Psoas muscle (tissue), 8 donors: ENCODE results near the gene BCL2L11. TPM values are rescaled to one million over a fixed set of nuclear protein-coding genes. Genes with fewer than 3 reads are reported as not detected.

Source experiments
- ATAC-seq, 4 donors: fragments of 200-7000 bp; cut with Tn5 transposase; one replicate each; pipeline ENCODE4 v1.9.1; 2020; ENCODE audit warnings: moderate library complexity in 3 of 4, mild to moderate bottlenecking in 2 of 4
- DNase-seq, 2 donors: peaks; one replicate each; pipeline ENCODE4 v3.0.0-alpha.2; 2020
- H3K27ac ChIP-seq: fragments of 200-600 bp; one replicate; pipeline ENCODE4 v1.8.0; 2022
- H3K27me3 ChIP-seq, 3 donors: fragments of 200-600 bp in 1 of 3; one replicate each; pipeline versions ENCODE4 v1.6.1 to v1.8.0; 2013 to 2022; ENCODE audit warnings: low read length in 2 of 3, mild to moderate bottlenecking in 2 of 3, moderate library complexity in 1 of 3; ENCODE audit not compliant: insufficient read depth in 3 of 3
- H3K36me3 ChIP-seq, 2 donors: fragments of 200-600 bp in 1 of 2; one replicate each; pipeline versions ENCODE4 v1.6.1 to v1.8.0; 2013 to 2022; ENCODE audit warnings: low read depth in 1 of 2, mild to moderate bottlenecking in 1 of 2, moderate library complexity in 1 of 2; ENCODE audit not compliant: insufficient read depth in 1 of 2
- H3K4me1 ChIP-seq: fragments of 200-600 bp; one replicate; pipeline ENCODE4 v1.8.0; 2022
- H3K4me3 ChIP-seq: fragments of 200-600 bp; one replicate; pipeline ENCODE4 v1.8.0; 2022; ENCODE audit warnings: mild to moderate bottlenecking
- H3K9me3 ChIP-seq: fragments of 200-600 bp; one replicate; pipeline ENCODE4 v1.8.0; 2022
- CTCF ChIP-seq: fragments of 200-600 bp; IDR thresholded peaks from one replicate; pipeline ENCODE4 v1.8.0; 2022; ENCODE audit warnings: antibody characterized with exemption
- WGBS, 3 donors: extraction: QIAGEN DNeasy Blood & Tissue Kit; methylation state at CpG; one replicate each; pipeline versions ENCODE4 v1.1.6 to v1.1.7; 2013; 5-methylcytosine and 5-hydroxymethylcytosine counted together
- intact Hi-C, 2 donors: fragments of 100-400 bp; cut with DNase I; formaldehyde crosslinking; loops; one replicate each; pipeline versions ENCODE4 v1.11.0 to v1.14.2; 2022
- polyA plus RNA-seq, 3 donors: library from polyadenylated mRNA; stranded (reverse); fragments of 200-250 nt; gene quantifications; one replicate each; pipeline ENCODE4 v1.2.3, GENCODE V29; 2013
- total RNA-seq, 4 donors: library from RNA; stranded (reverse); fragmentation: NEBNext Ultra II Directional in 2 of 4; extraction: Animal tissue kit (Norgen Biotek cat#: 25700) in 2 of 4; gene quantifications; one replicate each; pipeline versions ENCODE4 v1.2.1 to v1.2.4, GENCODE V29; 2021 to 2023
- donor health status: healthy with polysubstance abuse.
- donor health status: DM: no; HTN: no; CAD: no; lungs with moderate emphysema.
- donor health status: Bipolar disorder and iron deficiency.
- donor health status: healthy.
- donor health status: DM: yes; HTN: yes; CAD: no.
- donor health status: DM: no; HTN: no; CAD: no.
- donor health status: DM: no; HTN: no; CAD: no.
- donor health status: DM: yes; HTN: yes; CAD: no.

The BCL2L11 gene
- total and polyA plus RNA-seq, 7 donors: 2.5 to 25.4 (median 8.2) TPM

GRCh38 chr2:111139637-111140317 lies 19.1 kb downstream of the BCL2L11 start:
- H3K9me3 ChIP-seq: no peaks in the 10 kb centered on the region
- no peaks in the 10 kb centered on the region for H3K27me3 ChIP-seq
- DNase-seq: peak; percentile 46 to 81
- intact Hi-C loops: no loop called here
- WGBS, 3 donors: 26 to 37% (median 29%) methylated on average over 12 of the region's 12 CpGs
- peaks cover 50% of the 10 kb centered on the region for H3K4me1 ChIP-seq
- H3K36me3 ChIP-seq: peaks cover 0 to 3% of the 10 kb centered on the region in 2 donors
- peak overlapping the region; percentile 76 for H3K27ac ChIP-seq
- TF ChIP-seq CTCF: no peak
- ATAC-seq: peak; percentile 82 to 89 (median 86)
- no peak overlapping the region for H3K4me3 ChIP-seq

DNA sequence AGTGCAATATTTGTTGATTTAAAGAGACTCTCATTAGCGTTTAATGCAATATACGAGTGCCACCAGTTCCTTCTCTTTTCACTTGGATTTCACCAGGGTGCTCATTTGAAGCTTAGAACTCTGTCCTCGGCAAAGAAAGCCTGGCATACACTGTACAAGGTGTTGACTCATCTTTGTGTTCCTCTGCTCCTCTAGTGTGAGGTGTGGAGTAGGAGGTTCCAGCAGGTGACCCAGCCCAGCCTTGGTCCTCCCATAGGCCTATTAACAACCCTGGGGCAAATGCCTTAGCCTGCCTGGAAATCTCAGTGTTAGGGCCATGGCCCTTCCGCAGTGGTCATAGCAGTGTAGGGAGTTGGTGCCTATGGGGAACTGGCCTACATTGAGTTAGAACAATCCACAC lies 20.1 kb downstream of the BCL2L11 start:
- TF ChIP-seq CTCF: no peak
- Histone ChIP-seq H3K27ac (peak overlapping the region; percentile 76), H3K9me3 (no peaks in the 10 kb centered on the region), H3K36me3 (peaks cover 0 to 7% of the 10 kb centered on the region in 2 donors), H3K27me3 (no peaks in the 10 kb centered on the region), H3K4me3 (no peak overlapping the region), H3K4me1 (peaks cover 44% of the 10 kb centered on the region)
- DNase-seq (no peak), ATAC-seq (no peak)
- intact Hi-C loops: no loop called here
- 97 to 98% (median 98%) methylated on average over 4 of the region's 4 CpGs for WGBS, 3 donors

DNA sequence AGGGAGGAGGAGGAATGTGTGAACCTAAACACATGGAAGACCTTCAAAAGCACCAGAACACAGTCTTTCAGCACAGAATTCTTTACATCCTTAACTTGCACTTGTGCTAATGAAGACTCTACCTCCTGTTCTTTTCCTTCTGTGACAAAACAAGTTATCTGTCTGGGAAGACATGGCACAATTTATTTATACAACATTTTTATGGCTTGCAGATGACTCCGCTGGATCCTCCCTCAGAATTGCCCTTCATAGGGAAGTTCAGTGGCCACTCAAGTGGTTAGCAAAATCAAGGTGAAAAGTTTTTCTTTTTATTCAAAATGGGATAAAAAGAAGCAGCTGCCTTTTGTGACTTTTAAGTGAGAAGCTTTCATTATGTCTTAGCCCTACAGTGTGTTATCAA lies 21.4 kb downstream of the BCL2L11 start:
- Histone ChIP-seq H3K27ac (no peak overlapping the region), H3K36me3 (peaks cover 0 to 10% of the 10 kb centered on the region in 2 donors), H3K4me1 (peaks cover 33% of the 10 kb centered on the region), H3K27me3 (no peaks in the 10 kb centered on the region), H3K9me3 (no peaks in the 10 kb centered on the region), H3K4me3 (no peak overlapping the region)
- DNase-seq: no peak
- no peak for TF ChIP-seq CTCF
- ATAC-seq: no peak
- intact Hi-C loops: no loop called here
- 91 to 98% (median 96%) methylated on average over 1 of the region's 1 CpG for whole genome bisulfite sequencing, 3 donors

GRCh38 chr2:111143107-111143842 lies 22.6 kb downstream of the BCL2L11 start:
- H3K4me3 ChIP-seq: no peak overlapping the region
- DNase-seq (no peak), ATAC-seq (peak; percentile 44 to 70 (median 56))
- no peak overlapping the region for H3K27ac ChIP-seq
- H3K9me3 ChIP-seq: no peaks in the 10 kb centered on the region
- peaks cover 33% of the 10 kb centered on the region for H3K4me1 ChIP-seq
- 69 to 84% (median 74%) methylated on average over 10 of the region's 10 CpGs for WGBS, 3 donors
- H3K27me3 ChIP-seq: no peaks in the 10 kb centered on the region
- intact Hi-C loops: no loop called here
- TF ChIP-seq CTCF: no peak
- H3K36me3 ChIP-seq: peaks cover 2 to 10% of the 10 kb centered on the region in 2 donors
